Neural crest cell (in vitro differentiated cells): Measurements from ENCODE around the gene CYB561D2. TPM values are rescaled to one million over a fixed set of nuclear protein-coding genes. Genes with fewer than 3 reads are reported as not detected.

Experiments
- DNase-seq: peaks from one replicate; pipeline ENCODE4 v3.0.0; 2021; ENCODE audit warnings: low read depth, mixed read lengths, low spot score
- H3K27ac Mint-ChIP-seq: one replicate; pipeline ENCODE4 v1.8.0; 2021; ENCODE audit warnings: mild to moderate bottlenecking, mixed read lengths; ENCODE audit not compliant: unreplicated experiment
- H3K27me3 Mint-ChIP-seq: 2 replicates; pipeline ENCODE4 v1.8.0; 2021; ENCODE audit warnings: low read depth, mild to moderate bottlenecking, mixed read lengths
- H3K36me3 Mint-ChIP-seq: 2 replicates; pipeline ENCODE4 v1.8.0; 2021; ENCODE audit warnings: low read depth, mild to moderate bottlenecking, mixed read lengths
- H3K4me1 Mint-ChIP-seq: 2 replicates; pipeline ENCODE4 v1.8.0; 2021; ENCODE audit warnings: mixed read lengths
- H3K4me3 Mint-ChIP-seq: one replicate; pipeline ENCODE4 v1.8.0; 2021; ENCODE audit warnings: mild to moderate bottlenecking, mixed read lengths
- H3K9me3 Mint-ChIP-seq: 2 replicates; pipeline ENCODE4 v1.8.0; 2021; ENCODE audit warnings: mixed read lengths
- total RNA-seq: library from RNA; stranded (reverse); gene quantifications from 2 replicates; pipeline ENCODE4 v1.2.1, GENCODE V29; 2021
- TF ChIP-seq, protein P1 (sequence below): fragments of 200-600 bp; sonication (generic); conservative IDR thresholded peaks from 2 replicates; pipeline ENCODE4 v1.5.0; 2021; ENCODE audit warnings: antibody characterized with exemption, mild to moderate bottlenecking

Gene CYB561D2
- total RNA-seq, 1 donor from 2014 or later: 11.7 TPM

GRCh38 chr3:50318615-50319014 lies 32.0 kb upstream of the CYB561D2 start:
- DNase-seq: no peak
- no peaks in the 10 kb centered on the region for H3K9me3 Mint-ChIP-seq
- H3K4me1 Mint-ChIP-seq: peaks cover 43% of the 10 kb centered on the region
- H3K4me3 Mint-ChIP-seq: peak overlapping the region; percentile 82
- H3K27ac Mint-ChIP-seq: no peak overlapping the region
- H3K36me3 Mint-ChIP-seq: peaks cover 29% of the 10 kb centered on the region
- H3K27me3 Mint-ChIP-seq: no peaks in the 10 kb centered on the region
- TF ChIP-seq, protein P1, sequence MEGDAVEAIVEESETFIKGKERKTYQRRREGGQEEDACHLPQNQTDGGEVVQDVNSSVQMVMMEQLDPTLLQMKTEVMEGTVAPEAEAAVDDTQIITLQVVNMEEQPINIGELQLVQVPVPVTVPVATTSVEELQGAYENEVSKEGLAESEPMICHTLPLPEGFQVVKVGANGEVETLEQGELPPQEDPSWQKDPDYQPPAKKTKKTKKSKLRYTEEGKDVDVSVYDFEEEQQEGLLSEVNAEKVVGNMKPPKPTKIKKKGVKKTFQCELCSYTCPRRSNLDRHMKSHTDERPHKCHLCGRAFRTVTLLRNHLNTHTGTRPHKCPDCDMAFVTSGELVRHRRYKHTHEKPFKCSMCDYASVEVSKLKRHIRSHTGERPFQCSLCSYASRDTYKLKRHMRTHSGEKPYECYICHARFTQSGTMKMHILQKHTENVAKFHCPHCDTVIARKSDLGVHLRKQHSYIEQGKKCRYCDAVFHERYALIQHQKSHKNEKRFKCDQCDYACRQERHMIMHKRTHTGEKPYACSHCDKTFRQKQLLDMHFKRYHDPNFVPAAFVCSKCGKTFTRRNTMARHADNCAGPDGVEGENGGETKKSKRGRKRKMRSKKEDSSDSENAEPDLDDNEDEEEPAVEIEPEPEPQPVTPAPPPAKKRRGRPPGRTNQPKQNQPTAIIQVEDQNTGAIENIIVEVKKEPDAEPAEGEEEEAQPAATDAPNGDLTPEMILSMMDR: no peak

- Mint-ChIP-seq H3K9me3 (no peaks in the 10 kb centered on the region), H3K4me1 (peaks cover 46% of the 10 kb centered on the region), H3K4me3 (peak overlapping the region; percentile 99), H3K27ac (no peak overlapping the region), H3K27me3 (no peaks in the 10 kb centered on the region), H3K36me3 (peaks cover 22% of the 10 kb centered on the region)
- TF ChIP-seq, protein P1: no peak
- no peak for DNase-seq
These were observed 31.3 kb upstream of the CYB561D2 start for GRCh38 chr3:50319181-50319893.

DNA sequence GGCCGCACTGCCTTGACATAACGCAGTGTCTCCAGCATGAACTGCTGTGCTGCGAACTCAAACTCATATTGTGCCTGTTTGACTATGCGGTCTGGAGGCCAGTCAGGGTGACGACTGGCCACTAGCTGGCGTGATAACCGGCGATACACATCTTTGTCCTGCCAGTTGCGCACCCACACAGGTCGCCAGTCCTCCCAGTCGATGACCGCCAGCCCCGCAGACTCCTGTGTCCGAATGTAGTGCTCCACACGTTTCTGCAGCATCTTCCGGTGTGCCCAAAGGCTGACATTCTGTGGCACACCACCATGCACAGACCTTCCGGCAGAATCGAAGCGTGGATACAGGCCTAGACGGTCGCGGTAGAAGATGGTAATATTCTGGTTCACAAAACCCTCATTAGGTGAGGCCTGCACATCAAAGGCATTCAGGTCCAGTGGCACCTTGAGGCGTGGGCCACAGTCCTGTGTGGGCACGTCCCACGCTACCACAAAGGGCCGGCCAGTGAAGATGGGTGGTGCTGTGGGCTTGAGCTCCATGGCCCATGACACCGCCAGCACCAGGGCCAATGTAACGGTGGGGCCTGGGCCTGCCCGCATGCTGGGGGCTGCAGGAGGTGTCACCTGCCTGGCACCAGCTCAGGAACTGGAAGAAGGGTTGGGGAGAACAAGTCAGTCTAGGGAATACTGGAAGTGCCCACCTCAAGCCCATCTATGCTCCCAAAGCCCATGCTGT lies 30.6 kb upstream of the CYB561D2 start:
- DNase-seq: no peak
- Mint-ChIP-seq H3K27me3 (no peaks in the 10 kb centered on the region), H3K27ac (peak overlapping the region; percentile 96), H3K9me3 (no peaks in the 10 kb centered on the region), H3K36me3 (peaks cover 19% of the 10 kb centered on the region), H3K4me3 (peak overlapping the region; percentile 99), H3K4me1 (peaks cover 53% of the 10 kb centered on the region)
- TF ChIP-seq, protein P1: no peak

GRCh38 chr3:50320853-50321335 lies 29.8 kb upstream of the CYB561D2 start:
- peaks cover 16% of the 10 kb centered on the region for H3K36me3 Mint-ChIP-seq
- peaks cover 53% of the 10 kb centered on the region for H3K4me1 Mint-ChIP-seq
- DNase-seq: peak; percentile 76
- H3K4me3 Mint-ChIP-seq: peak overlapping the region; percentile 99
- TF ChIP-seq, protein P1: no peak
- no peaks in the 10 kb centered on the region for H3K9me3 Mint-ChIP-seq
- no peaks in the 10 kb centered on the region for H3K27me3 Mint-ChIP-seq
- peak overlapping the region; percentile 96 for H3K27ac Mint-ChIP-seq

- Mint-ChIP-seq H3K4me3 (peak overlapping the region; percentile 94), H3K27me3 (no peaks in the 10 kb centered on the region), H3K4me1 (peaks cover 53% of the 10 kb centered on the region), H3K27ac (peak overlapping the region; percentile 100), H3K36me3 (peaks cover 12% of the 10 kb centered on the region), H3K9me3 (no peaks in the 10 kb centered on the region)
- DNase-seq: peak; percentile 85
- TF ChIP-seq, protein P1: peak; percentile 73
These were observed 29.1 kb upstream of the CYB561D2 start for GRCh38 chr3:50321336-50322114.
